Esophagus muscularis mucosa (tissue), 4 donors: Measurements from ENCODE around the gene LRRC37A3. TPM values are rescaled to one million over a fixed set of nuclear protein-coding genes. Genes with fewer than 3 reads are reported as not detected.
"Not testable (repeated sequence)": the region's sequence is repeated elsewhere in the genome, so short reads cannot be mapped to it uniquely, and the experiment has no call there.

Source experiments
- DNase-seq: peaks from one replicate; pipeline ENCODE4 v3.0.0-alpha.2; 2017; ENCODE audit errors: extremely low spot score
- H3K27ac ChIP-seq, 4 donors: fragments of 200-600 bp; sonication (generic); replicated peaks in 1 of 4; 1 replicate in 3 of 4; 2 replicates in 1 of 4; pipeline ENCODE4 v1.5.1; 2016 to 2019; ENCODE audit warnings: mild to moderate bottlenecking in 1 of 4
- H3K27me3 ChIP-seq, 4 donors: fragments of 200-600 bp; sonication (generic); one replicate each; pipeline versions ENCODE4 v1.5.1 to v1.6.0; 2016 to 2019
- H3K36me3 ChIP-seq, 4 donors: fragments of 200-600 bp; sonication (generic); one replicate each; pipeline ENCODE4 v1.5.1; 2016 to 2019
- H3K4me1 ChIP-seq, 4 donors: fragments of 200-600 bp; sonication (generic); one replicate each; pipeline ENCODE4 v1.5.1; 2016 to 2019
- H3K4me3 ChIP-seq, 4 donors: fragments of 200-600 bp; sonication (generic); 1 replicate in 2 of 4; 2 replicates in 2 of 4; pipeline ENCODE4 v1.5.1; 2016 to 2019; ENCODE audit warnings: mild to moderate bottlenecking in 4 of 4, moderate library complexity in 1 of 4
- H3K9me3 ChIP-seq, 4 donors: fragments of 200-600 bp; sonication (generic); 1 replicate in 3 of 4; 2 replicates in 1 of 4; pipeline ENCODE4 v1.5.1; 2016 to 2019
- CTCF ChIP-seq, 3 experiments: fragments of 200-600 bp in 2 of 3; fragments of 450-650 bp in 1 of 3; sonication (generic) in 2 of 3; IDR thresholded peaks; one replicate each; pipeline ENCODE4 v1.5.1; 2017 to 2019; ENCODE audit warnings: antibody characterized with exemption in 3 of 3, mild to moderate bottlenecking in 2 of 3, moderate library complexity in 1 of 3
- EP300 ChIP-seq: sonication (generic); formaldehyde crosslinking; IDR thresholded peaks from one replicate; pipeline ENCODE4 v1.6.1; 2017; ENCODE audit warnings: antibody characterized with exemption
- POLR2A ChIP-seq: fragments of 450-650 bp; IDR thresholded peaks from one replicate; pipeline ENCODE4 v1.6.1; 2017; ENCODE audit warnings: antibody characterized with exemption, moderate library complexity, mild to moderate bottlenecking, low read depth
- POLR2AphosphoS5 ChIP-seq, 2 donors: sonication (generic); formaldehyde crosslinking; IDR thresholded peaks; one replicate each; pipeline ENCODE4 v1.6.1; 2017; ENCODE audit warnings: antibody characterized with exemption in 2 of 2
- WGBS: methylation state at CpG from one replicate; pipeline ENCODE4 v1.1.5; 2018; 5-methylcytosine and 5-hydroxymethylcytosine counted together
- intact Hi-C: fragments of 100-400 bp; cut with DNase I; formaldehyde crosslinking; loops from one replicate; pipeline ENCODE4 v1.15.1; 2023
- total RNA-seq, 4 donors: library from RNA; depleted of rRNA; stranded (reverse); fragments of >200 nt; gene quantifications; one replicate each; pipeline versions ENCODE4 v1.1.0 to v1.2.1, GENCODE V29; 2016

LRRC37A3 gene
- total RNA-seq, 4 donors from 2014 or later = 2.4 to 5.8 (median 4.9) TPM

- intact Hi-C loops = no loop called here
- peaks cover 0 to 5% (median 0%) of the 10 kb centered on the region in 4 donors for H3K36me3 ChIP-seq
- peak; percentile 89 for DNase-seq
- TF ChIP-seq POLR2A = no peak
- no peak for TF ChIP-seq CTCF (IDR thresholded peaks at IDR 0.05)
- TF ChIP-seq EP300 = no peak
- no peak for TF ChIP-seq POLR2AphosphoS5 (IDR thresholded peaks at IDR 0.05)
- no peaks in the 10 kb centered on the region for H3K27me3 ChIP-seq
- H3K27ac ChIP-seq = peak overlapping the region; percentile 92 to 99 (median 97)
- H3K4me3 ChIP-seq = peak overlapping the region; percentile 77 to 95 (median 85)
- peaks cover 6 to 11% (median 9%) of the 10 kb centered on the region in 4 donors for H3K4me1 ChIP-seq
- H3K9me3 ChIP-seq = no peaks in the 10 kb centered on the region
- 71% methylated on average over 9 of the region's 9 CpGs for WGBS
These were observed 744 bp upstream of the LRRC37A3 start for GRCh38 chr17:64920026-64920418.

DNA sequence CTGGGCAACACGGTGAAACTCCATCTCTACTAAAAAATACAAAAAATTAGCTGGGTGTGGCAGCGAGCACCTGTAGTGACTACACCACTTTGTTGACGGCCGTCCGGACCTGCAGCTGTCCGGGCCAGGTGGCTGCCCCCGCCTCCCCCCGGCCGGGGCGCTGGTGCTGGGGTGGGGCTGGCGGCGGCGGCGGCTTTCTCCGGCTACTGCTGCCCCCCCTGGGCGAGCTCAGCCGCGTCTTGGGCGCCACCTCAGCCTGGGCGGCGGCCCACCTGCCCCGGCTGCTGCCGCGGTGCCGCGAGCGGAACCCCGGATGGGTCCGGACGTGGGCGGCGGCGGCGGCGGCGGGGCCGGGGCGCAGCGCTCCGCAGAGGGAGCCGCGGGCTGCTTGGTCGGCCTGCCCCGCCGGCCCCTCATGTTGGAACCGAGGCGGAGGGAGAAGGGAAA is 413 bp downstream of the LRRC37A3 start:
- DNase-seq = peak; percentile 92
- intact Hi-C loops, H3K9me3 ChIP-seq, H3K27me3 ChIP-seq, H3K36me3 ChIP-seq: not testable (repeated sequence)
- Histone ChIP-seq H3K4me3 (peak overlapping the region; percentile 77 to 95 (median 85)), H3K4me1 (peaks cover 6 to 11% (median 9%) of the 10 kb centered on the region in 4 donors), H3K27ac (peak overlapping the region; percentile 92 to 99 (median 97))
- 0% methylated on average over 2 of the region's 47 CpGs for WGBS

- H3K27me3 ChIP-seq, H3K9me3 ChIP-seq, H3K27ac ChIP-seq, DNase-seq, H3K36me3 ChIP-seq, H3K4me3 ChIP-seq, intact Hi-C loops: not testable (repeated sequence)
- peaks cover 6 to 11% (median 9%) of the 10 kb centered on the region in 4 donors for H3K4me1 ChIP-seq
- WGBS = 94% methylated on average over 16 of the region's 16 CpGs
These were observed 1.7 kb downstream of the LRRC37A3 start for GRCh38 chr17:64917540-64917939.

DNA sequence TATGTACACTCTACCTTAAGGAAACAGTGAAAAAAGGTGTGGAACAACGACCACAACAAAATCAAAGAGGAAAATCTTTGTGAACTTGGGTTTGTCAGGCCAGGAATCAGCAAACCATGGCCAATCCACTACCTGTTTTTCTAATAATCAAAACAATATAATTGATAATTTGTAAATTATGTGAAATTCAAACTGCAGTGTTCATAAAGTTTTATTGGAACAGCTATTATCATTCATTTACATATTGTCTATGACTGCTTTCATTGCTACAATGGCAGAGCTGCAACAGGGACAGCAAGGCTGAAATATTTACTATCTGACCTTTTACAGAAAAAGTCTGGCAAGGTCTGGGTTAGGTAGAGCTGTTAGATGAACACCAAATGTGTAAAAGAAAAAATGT is 4.0 kb downstream of the LRRC37A3 start:
- H3K27ac ChIP-seq, H3K36me3 ChIP-seq, H3K9me3 ChIP-seq, intact Hi-C loops, DNase-seq, H3K27me3 ChIP-seq, H3K4me3 ChIP-seq: not testable (repeated sequence)
- peaks cover 6 to 11% (median 7%) of the 10 kb centered on the region in 4 donors for H3K4me1 ChIP-seq
- 78% methylated on average over 1 of the region's 1 CpG for WGBS

DNA sequence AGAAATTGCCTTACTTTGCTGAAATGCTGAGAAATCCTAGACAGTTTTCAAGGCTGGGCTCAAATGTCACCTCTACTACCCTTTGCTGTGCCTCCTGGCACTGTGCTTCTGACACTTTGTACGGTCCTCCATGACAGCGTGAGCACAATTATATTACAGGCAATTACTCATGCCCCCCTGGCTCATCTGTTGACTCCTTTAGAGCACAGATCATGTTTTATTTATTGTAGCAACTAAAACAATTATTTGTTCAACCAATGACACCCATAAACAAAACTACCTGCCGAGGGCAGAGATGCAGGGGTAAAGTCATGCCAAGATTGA is 9.1 kb downstream of the LRRC37A3 start:
- H3K27me3 ChIP-seq, H3K4me3 ChIP-seq, H3K36me3 ChIP-seq, H3K9me3 ChIP-seq, DNase-seq, intact Hi-C loops, H3K27ac ChIP-seq, H3K4me1 ChIP-seq: not testable (repeated sequence)
- 94% methylated on average over 1 of the region's 3 CpGs for WGBS

DNA sequence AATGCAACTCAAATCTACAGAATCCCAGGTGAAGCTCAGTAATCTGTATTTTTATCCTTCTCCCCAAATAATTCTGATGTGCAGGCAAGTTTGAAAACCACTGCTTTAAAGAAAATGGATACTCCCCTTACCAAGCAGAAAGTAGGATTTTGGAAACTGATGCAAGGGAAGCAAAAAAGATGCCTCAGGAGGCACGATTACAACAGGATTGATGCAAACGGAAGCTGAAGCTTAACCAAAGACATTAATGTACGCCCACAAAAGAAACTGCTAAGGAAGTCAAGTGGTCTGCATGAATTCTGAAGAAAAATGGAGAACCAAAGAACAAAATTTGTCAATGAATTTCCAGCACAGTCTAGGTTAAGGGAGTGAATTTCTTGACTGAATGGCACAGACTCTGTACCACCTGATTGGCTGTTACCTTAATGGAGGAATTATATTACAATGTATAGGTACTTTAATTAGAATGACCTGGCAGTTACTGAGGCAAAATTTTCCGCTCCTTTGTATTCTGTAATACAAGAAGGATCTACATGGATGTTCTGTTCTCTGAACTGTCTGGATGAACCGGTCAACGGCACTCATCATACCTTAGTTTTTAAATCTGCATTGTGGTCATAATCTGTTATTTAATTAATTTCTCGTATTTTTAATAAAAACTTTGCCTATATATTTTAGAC is 9.6 kb downstream of the LRRC37A3 start:
- H3K4me1 ChIP-seq, H3K27ac ChIP-seq, H3K36me3 ChIP-seq, intact Hi-C loops, H3K27me3 ChIP-seq, H3K9me3 ChIP-seq, DNase-seq, H3K4me3 ChIP-seq: not testable (repeated sequence)
- WGBS = 81% methylated on average over 6 of the region's 7 CpGs

- WGBS = 100% methylated on average over 2 of the region's 5 CpGs
- H3K36me3 ChIP-seq, H3K27me3 ChIP-seq, H3K27ac ChIP-seq, H3K4me3 ChIP-seq, H3K4me1 ChIP-seq, H3K9me3 ChIP-seq, intact Hi-C loops, DNase-seq: not testable (repeated sequence)
These were observed 15.2 kb downstream of the LRRC37A3 start for GRCh38 chr17:64904069-64904468.

DNA sequence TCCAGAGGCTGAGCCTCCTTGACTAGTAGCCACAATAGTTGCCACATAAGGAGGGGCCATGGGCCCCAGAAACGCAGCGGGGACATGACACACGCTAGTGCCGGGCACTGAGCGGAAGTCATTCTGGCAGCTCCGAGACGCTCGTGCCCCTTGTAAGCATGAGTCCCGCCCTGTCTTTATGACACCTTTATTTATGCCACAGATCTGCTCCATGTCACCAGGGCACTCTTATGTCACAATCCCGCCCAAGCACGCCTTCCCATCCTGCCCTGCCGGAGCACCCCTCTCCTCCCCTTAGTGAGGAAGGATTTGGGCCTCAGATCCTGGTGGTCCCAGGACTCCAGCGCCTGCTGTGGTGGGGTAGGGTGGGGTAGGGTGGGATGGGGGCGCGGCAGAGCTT is 22.1 kb downstream of the LRRC37A3 start:
- intact Hi-C loops, H3K4me3 ChIP-seq, DNase-seq, H3K9me3 ChIP-seq, H3K27ac ChIP-seq, H3K4me1 ChIP-seq, H3K36me3 ChIP-seq, H3K27me3 ChIP-seq: not testable (repeated sequence)
- 100% methylated on average over 8 of the region's 15 CpGs for WGBS

DNA sequence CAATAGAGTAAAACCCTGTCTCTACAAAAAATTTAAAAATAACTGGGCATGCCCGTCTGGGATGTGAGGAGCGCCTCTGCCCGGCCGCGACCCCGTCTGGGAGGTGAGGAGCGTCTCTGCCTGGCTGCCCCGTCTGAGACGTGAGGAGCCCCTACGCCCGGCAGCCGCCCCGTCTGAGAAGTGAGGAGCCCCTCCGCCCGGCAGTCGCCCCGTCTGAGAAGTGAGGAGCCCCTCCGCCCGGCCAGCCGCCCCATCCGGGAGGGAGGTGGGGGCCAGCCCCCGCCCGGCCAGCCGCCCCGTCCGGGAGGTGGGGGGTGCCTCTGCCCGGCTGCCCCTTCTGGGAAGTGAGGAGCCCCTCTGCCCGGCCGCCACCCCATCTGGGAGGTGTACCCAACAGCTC is 45.1 kb downstream of the LRRC37A3 start:
- H3K9me3 ChIP-seq, H3K4me3 ChIP-seq, H3K36me3 ChIP-seq, DNase-seq, H3K27me3 ChIP-seq, H3K27ac ChIP-seq, intact Hi-C loops, H3K4me1 ChIP-seq: not testable (repeated sequence)
- WGBS = 95% methylated on average over 21 of the region's 29 CpGs
